ENCODE data around the gene DHTKD1. TPM values are rescaled to one million over a fixed set of nuclear protein-coding genes. Genes with fewer than 3 reads are reported as not detected.

Gene DHTKD1
- total RNA-seq, 2 experiments from 2014 or later = 13.0 to 15.5 TPM

GRCh38 chr10:12107781-12108180 lies 39.0 kb downstream of the DHTKD1 start:
- no peak overlapping the region for H3K27ac Mint-ChIP-seq
- no peak overlapping the region for H3K4me3 Mint-ChIP-seq
- intact Hi-C loops (cut with DNase I, micrococcal nuclease) = no loop called here
- H3K4me1 Mint-ChIP-seq = peaks cover 21% of the 10 kb centered on the region
- DNase-seq (no peak), ATAC-seq (no peak)
- no peaks in the 10 kb centered on the region for H3K27me3 Mint-ChIP-seq
- ChIA-PET POLR2A (no interaction called here), CTCF (interaction anchor here (0.6 kb wide), 1 partner anchor 295 kb away, joined by 4 read pairs; no protein-coding TSS in a partner anchor)
- H3K36me3 Mint-ChIP-seq (ENCODE audit: low read depth) = peaks cover 48% of the 10 kb centered on the region
- no peaks in the 10 kb centered on the region for H3K9me3 Mint-ChIP-seq (ENCODE audit: low read depth)

GRCh38 chr10:12109286-12109685 lies 40.5 kb downstream of the DHTKD1 start:
- ATAC-seq (no peak), DNase-seq (no peak)
- Mint-ChIP-seq H3K4me3 (no peak overlapping the region), H3K9me3 (ENCODE audit: low read depth) (no peaks in the 10 kb centered on the region), H3K36me3 (ENCODE audit: low read depth) (peaks cover 42% of the 10 kb centered on the region), H3K27ac (peak overlapping the region; percentile 56), H3K4me1 (peaks cover 31% of the 10 kb centered on the region), H3K27me3 (no peaks in the 10 kb centered on the region)
- POLR2A ChIA-PET = no interaction called here
- intact Hi-C loops (cut with DNase I, micrococcal nuclease) = no loop called here
- CTCF ChIA-PET = no interaction called here

GRCh38 chr10:12111528-12111927 lies 42.8 kb downstream of the DHTKD1 start:
- no peaks in the 10 kb centered on the region for H3K9me3 Mint-ChIP-seq (ENCODE audit: low read depth)
- H3K27ac Mint-ChIP-seq = peak overlapping the region; percentile 65
- DNase-seq (no peak), ATAC-seq (peak; percentile 31)
- ChIA-PET POLR2A (interaction anchor here (0.8 kb wide), 1 partner anchor 11 kb away, joined by 10 read pairs; no protein-coding TSS in a partner anchor), CTCF (interaction anchor here (0.7 kb wide), 2 partner anchors 10 to 68 kb away, joined by 4 read pairs; no protein-coding TSS in a partner anchor)
- H3K27me3 Mint-ChIP-seq = no peaks in the 10 kb centered on the region
- no peak overlapping the region for H3K4me3 Mint-ChIP-seq
- H3K4me1 Mint-ChIP-seq = peaks cover 33% of the 10 kb centered on the region
- intact Hi-C loops (cut with DNase I, micrococcal nuclease) = no loop called here
- H3K36me3 Mint-ChIP-seq (ENCODE audit: low read depth) = peaks cover 31% of the 10 kb centered on the region

- peaks cover 33% of the 10 kb centered on the region for H3K4me1 Mint-ChIP-seq
- intact Hi-C loops (cut with DNase I, micrococcal nuclease) = loop anchor here (1.0 to 2.0 kb wide), 3 partner anchors 9 to 16 kb away; partner anchors contain the start of gene SEC61A2 (in 2 of the 2)
- H3K27ac Mint-ChIP-seq = peak overlapping the region; percentile 64
- ChIA-PET POLR2A (no interaction called here), CTCF (no interaction called here)
- no peak for DNase-seq
- H3K9me3 Mint-ChIP-seq (ENCODE audit: low read depth) = no peaks in the 10 kb centered on the region
- H3K36me3 Mint-ChIP-seq (ENCODE audit: low read depth) = peaks cover 26% of the 10 kb centered on the region
- ATAC-seq = no peak
- no peak overlapping the region for H3K4me3 Mint-ChIP-seq
- H3K27me3 Mint-ChIP-seq = no peaks in the 10 kb centered on the region
These were observed 44.9 kb downstream of the DHTKD1 start for GRCh38 chr10:12113627-12114026.

- Mint-ChIP-seq H3K9me3 (ENCODE audit: low read depth) (no peaks in the 10 kb centered on the region), H3K36me3 (ENCODE audit: low read depth) (peaks cover 45% of the 10 kb centered on the region), H3K27me3 (no peaks in the 10 kb centered on the region), H3K4me1 (peaks cover 32% of the 10 kb centered on the region), H3K4me3 (peak overlapping the region; percentile 54), H3K27ac (peak overlapping the region; percentile 94)
- ChIA-PET CTCF (interaction anchor here (1.2 to 1.9 kb wide), 2 partner anchors 10 to 79 kb away, joined by 3 to 4 read pairs; partner anchors contain the start of gene UPF2), POLR2A (no interaction called here)
- ATAC-seq (no peak), DNase-seq (no peak)
- intact Hi-C loops (cut with DNase I, micrococcal nuclease) = loop anchor here (1.0 to 10.0 kb wide), 12 partner anchors 8 to 983 kb away; partner anchors contain the start of genes DHTKD1 (in 2 of the 2), CAMK1D (in 1 of the 2), OPTN (in 1 of the 2) and UPF2 (in 1 of the 2)
These were observed 52.9 kb downstream of the DHTKD1 start for GRCh38 chr10:12121673-12122072.

- H3K36me3 Mint-ChIP-seq (ENCODE audit: low read depth) = peaks cover 16% of the 10 kb centered on the region
- no peaks in the 10 kb centered on the region for H3K27me3 Mint-ChIP-seq
- DNase-seq (peak; percentile 99), ATAC-seq (peak; percentile 96)
- H3K9me3 Mint-ChIP-seq (ENCODE audit: low read depth) = no peaks in the 10 kb centered on the region
- peaks cover 19% of the 10 kb centered on the region for H3K4me1 Mint-ChIP-seq
- intact Hi-C loops (cut with DNase I, micrococcal nuclease) = loop anchor here (1.0 to 10.0 kb wide), 9 partner anchors 16 to 1173 kb away; partner anchors contain the start of genes NUDT5 (in 2 of the 2), DHTKD1 (in 1 of the 2), MCM10 (in 1 of the 2) and OPTN (in 1 of the 2)
- POLR2A ChIA-PET = no interaction called here
- H3K27ac Mint-ChIP-seq = peak within 1 kb of the TSS; percentile 76
- H3K4me3 Mint-ChIP-seq = peak within 1 kb of the TSS; percentile 81
- CTCF ChIA-PET = interaction anchor here (0.8 to 1.6 kb wide), 4 partner anchors 35 to 88 kb away, joined by 3 to 6 read pairs (median 4); partner anchors contain the start of genes CDC123 and NUDT5
These were observed 60.7 kb downstream of the DHTKD1 start, which contains the start of gene SEC61A2 for GRCh38 chr10:12129222-12130111. TSS of gene SEC61A2 (plus strand) at chr10:12129677. CDS start at chr10:12129788, 111 bp downstream.

- peak overlapping the region; percentile 81 for H3K4me3 Mint-ChIP-seq
- POLR2A ChIA-PET = no interaction called here
- intact Hi-C loops (cut with DNase I, micrococcal nuclease) = no loop called here
- DNase-seq (peak; percentile 53), ATAC-seq (peak; percentile 29)
- CTCF ChIA-PET = interaction anchor here (0.8 to 1.6 kb wide), 5 partner anchors 10 to 89 kb away, joined by 3 to 6 read pairs (median 3); partner anchors contain the start of genes CDC123 and NUDT5
- H3K27ac Mint-ChIP-seq = peak overlapping the region; percentile 74
- peaks cover 16% of the 10 kb centered on the region for H3K36me3 Mint-ChIP-seq (ENCODE audit: low read depth)
- H3K4me1 Mint-ChIP-seq = peaks cover 17% of the 10 kb centered on the region
- no peaks in the 10 kb centered on the region for H3K27me3 Mint-ChIP-seq
- H3K9me3 Mint-ChIP-seq (ENCODE audit: low read depth) = no peaks in the 10 kb centered on the region
These were observed 61.6 kb downstream of the DHTKD1 start for GRCh38 chr10:12130237-12130872.

GRCh38 chr10:12135631-12136030 lies 66.9 kb downstream of the DHTKD1 start:
- Mint-ChIP-seq H3K4me1 (peaks cover 8% of the 10 kb centered on the region), H3K9me3 (ENCODE audit: low read depth) (no peaks in the 10 kb centered on the region), H3K36me3 (ENCODE audit: low read depth) (peaks cover 27% of the 10 kb centered on the region), H3K27me3 (no peaks in the 10 kb centered on the region), H3K4me3 (no peak overlapping the region), H3K27ac (no peak overlapping the region)
- ATAC-seq (no peak), DNase-seq (no peak)
- intact Hi-C loops (cut with DNase I, micrococcal nuclease) = no loop called here
- ChIA-PET CTCF (interaction anchor here (0.6 to 1.6 kb wide), 2 partner anchors 15 to 1048 kb away, joined by 3 read pairs; no protein-coding TSS in a partner anchor), POLR2A (interaction anchor here (0.6 kb wide), 1 partner anchor 123 kb away, joined by 5 read pairs; no protein-coding TSS in a partner anchor)

GRCh38 chr10:12140038-12140437 lies 71.3 kb downstream of the DHTKD1 start:
- ChIA-PET CTCF (interaction anchor here (0.6 to 1.2 kb wide), 4 partner anchors 9 to 263 kb away, joined by 3 read pairs; no protein-coding TSS in a partner anchor), POLR2A (interaction anchor here (0.7 kb wide), 1 partner anchor 9 kb away, joined by 3 read pairs; no protein-coding TSS in a partner anchor)
- H3K4me1 Mint-ChIP-seq = no peaks in the 10 kb centered on the region
- no peaks in the 10 kb centered on the region for H3K9me3 Mint-ChIP-seq (ENCODE audit: low read depth)
- ATAC-seq (no peak), DNase-seq (no peak)
- H3K36me3 Mint-ChIP-seq (ENCODE audit: low read depth) = peaks cover 36% of the 10 kb centered on the region
- no peak overlapping the region for H3K27ac Mint-ChIP-seq
- H3K4me3 Mint-ChIP-seq = no peak overlapping the region
- no peaks in the 10 kb centered on the region for H3K27me3 Mint-ChIP-seq
- intact Hi-C loops (cut with DNase I, micrococcal nuclease) = no loop called here

GRCh38 chr10:12144538-12144937 lies 75.8 kb downstream of the DHTKD1 start:
- no peaks in the 10 kb centered on the region for H3K4me1 Mint-ChIP-seq
- CTCF ChIA-PET = no interaction called here
- H3K36me3 Mint-ChIP-seq (ENCODE audit: low read depth) = peaks cover 27% of the 10 kb centered on the region
- ATAC-seq = no peak
- no peaks in the 10 kb centered on the region for H3K27me3 Mint-ChIP-seq
- no peak for DNase-seq
- no peak overlapping the region for H3K27ac Mint-ChIP-seq
- POLR2A ChIA-PET = no interaction called here
- no peaks in the 10 kb centered on the region for H3K9me3 Mint-ChIP-seq (ENCODE audit: low read depth)
- H3K4me3 Mint-ChIP-seq = no peak overlapping the region
- intact Hi-C loops (cut with DNase I, micrococcal nuclease) = no loop called here

GRCh38 chr10:12150163-12150562 lies 81.4 kb downstream of the DHTKD1 start:
- POLR2A ChIA-PET = no interaction called here
- ATAC-seq (no peak), DNase-seq (no peak)
- Mint-ChIP-seq H3K9me3 (ENCODE audit: low read depth) (no peaks in the 10 kb centered on the region), H3K4me3 (no peak overlapping the region), H3K27ac (no peak overlapping the region), H3K27me3 (no peaks in the 10 kb centered on the region), H3K36me3 (ENCODE audit: low read depth) (peaks cover 25% of the 10 kb centered on the region), H3K4me1 (no peaks in the 10 kb centered on the region)
- CTCF ChIA-PET = interaction anchor here (0.8 to 1.3 kb wide), 3 partner anchors 12 to 65 kb away, joined by 3 to 5 read pairs (median 4); no protein-coding TSS in a partner anchor
- intact Hi-C loops (cut with DNase I, micrococcal nuclease) = no loop called here
